Upper lobe of left lung (tissue), 6 donors: Measurements from ENCODE around the gene EML5. TPM values are rescaled to one million over a fixed set of nuclear protein-coding genes. Genes with fewer than 3 reads are reported as not detected.

Source experiments
- ATAC-seq, 2 donors: fragments of 200-7000 bp; cut with Tn5 transposase; one replicate each; pipeline ENCODE4 v1.9.1; 2022; ENCODE audit warnings: mild to moderate bottlenecking in 2 of 2, moderate library complexity in 2 of 2; ENCODE audit not compliant: low FRiP score in 2 of 2
- DNase-seq, 2 donors: peaks; one replicate each; pipeline ENCODE4 v3.0.0-alpha.2; 2019 to 2020
- H3K27ac ChIP-seq, 4 donors: fragments of 200-600 bp; sonication (generic); one replicate each; pipeline ENCODE4 v1.5.1; 2016 to 2019
- H3K27me3 ChIP-seq, 4 donors: fragments of 200-600 bp; sonication (generic); one replicate each; pipeline ENCODE4 v1.5.1; 2017 to 2019
- H3K36me3 ChIP-seq, 4 donors: fragments of 200-600 bp; sonication (generic); one replicate each; pipeline ENCODE4 v1.5.1; 2016 to 2019
- H3K4me1 ChIP-seq, 4 donors: fragments of 200-600 bp; sonication (generic); one replicate each; pipeline ENCODE4 v1.5.1; 2018 to 2019
- H3K4me3 ChIP-seq, 4 donors: fragments of 200-600 bp; sonication (generic); one replicate each; pipeline ENCODE4 v1.5.1; 2017 to 2019; ENCODE audit warnings: mild to moderate bottlenecking in 2 of 4, moderate library complexity in 1 of 4
- H3K9me3 ChIP-seq, 4 donors: fragments of 200-600 bp; sonication (generic); one replicate each; pipeline ENCODE4 v1.5.1; 2018 to 2019
- CTCF ChIP-seq, 6 experiments: fragments of 450-650 bp in 4 of 6; fragments of 200-600 bp in 2 of 6; sonication (generic) in 2 of 6; IDR thresholded peaks; one replicate each; pipeline ENCODE4 v1.5.1; 2016 to 2019; ENCODE audit warnings: antibody characterized with exemption in 6 of 6
- EP300 ChIP-seq, 4 donors: sonication (generic); formaldehyde crosslinking; IDR thresholded peaks; one replicate each; pipeline ENCODE4 v1.5.1; 2017; ENCODE audit warnings: antibody characterized with exemption in 4 of 4, control low read depth in 2 of 4
- POLR2A ChIP-seq, 4 donors: fragments of 450-650 bp; IDR thresholded peaks; one replicate each; pipeline ENCODE4 v1.5.1; 2016 to 2017; ENCODE audit warnings: antibody characterized with exemption in 4 of 4, mild to moderate bottlenecking in 2 of 4
- POLR2AphosphoS5 ChIP-seq, 2 donors: sonication (generic); formaldehyde crosslinking; IDR thresholded peaks; one replicate each; pipeline ENCODE4 v1.5.1; 2017; ENCODE audit warnings: antibody characterized with exemption in 2 of 2
- WGBS, 2 donors: methylation state at CpG; one replicate each; pipeline ENCODE4 v1.1.5; 2017 to 2018; 5-methylcytosine and 5-hydroxymethylcytosine counted together
- total RNA-seq, 6 donors: library from RNA; depleted of rRNA in 4 of 6; stranded (reverse); fragments of >200 nt in 4 of 6; gene quantifications; one replicate each; pipeline versions ENCODE4 v1.1.0 to v1.2.1, GENCODE V29; 2016 to 2021
- donor health status: DM: no; HTN: no; CAD: no; lungs with moderate emphysema.
- donor health status: DM: no; HTN: yes; CAD: no; lungs with severe emphysema.

The EML5 gene
- total RNA-seq, 6 donors from 2014 or later: 0.98 to 10.5 (median 3.3) TPM

- Histone ChIP-seq H3K27ac (no peak overlapping the region), H3K4me3 (no peak overlapping the region), H3K9me3 (no peaks in the 10 kb centered on the region), H3K27me3 (no peaks in the 10 kb centered on the region), H3K36me3 (no peaks in the 10 kb centered on the region), H3K4me1 (no peaks in the 10 kb centered on the region)
- 74 to 84% methylated on average over 5 of the region's 5 CpGs for WGBS, 2 donors
- ATAC-seq (no peak), DNase-seq (no peak)
- TF ChIP-seq EP300 (IDR thresholded peaks at IDR 0.05): no peak
- TF ChIP-seq CTCF (IDR thresholded peaks at IDR 0.05): no peak
- TF ChIP-seq POLR2A (IDR thresholded peaks at IDR 0.05): no peak
- no peak for TF ChIP-seq POLR2AphosphoS5 (IDR thresholded peaks at IDR 0.05)
These were observed 6.8 kb upstream of the EML5 start for GRCh38 chr14:88799522-88799921.

GRCh38 chr14:88798156-88798555, 5.4 kb upstream of the EML5 start:
- H3K9me3 ChIP-seq: no peaks in the 10 kb centered on the region
- no peaks in the 10 kb centered on the region for H3K36me3 ChIP-seq
- WGBS, 2 donors: 57 to 58% methylated on average over 4 of the region's 4 CpGs
- H3K4me3 ChIP-seq: no peak overlapping the region
- DNase-seq: no peak
- H3K27ac ChIP-seq: no peak overlapping the region
- peaks cover 2 to 4% (median 3%) of the 10 kb centered on the region in 4 donors for H3K4me1 ChIP-seq
- ATAC-seq: no peak
- no peak for TF ChIP-seq POLR2AphosphoS5 (IDR thresholded peaks at IDR 0.05)
- TF ChIP-seq POLR2A (IDR thresholded peaks at IDR 0.05): no peak
- TF ChIP-seq EP300 (IDR thresholded peaks at IDR 0.05): no peak
- no peak for TF ChIP-seq CTCF (IDR thresholded peaks at IDR 0.05)
- H3K27me3 ChIP-seq: no peaks in the 10 kb centered on the region

GRCh38 chr14:88793259-88793625, 489 bp upstream of the EML5 start:
- peak overlapping the region; percentile 64 to 79 (median 72) for H3K4me3 ChIP-seq
- 57 to 60% methylated on average over 13 of the region's 13 CpGs for whole genome bisulfite sequencing, 2 donors
- ATAC-seq (no peak), DNase-seq (no peak)
- H3K9me3 ChIP-seq: no peaks in the 10 kb centered on the region
- H3K27ac ChIP-seq: peak overlapping the region in 3 of 4 donors; percentile 70 to 81 (median 70)
- peak in 1 of 6 experiments; percentile 12 for TF ChIP-seq CTCF (IDR thresholded peaks at IDR 0.05)
- TF ChIP-seq EP300 (IDR thresholded peaks at IDR 0.05): no peak
- H3K27me3 ChIP-seq: no peaks in the 10 kb centered on the region
- peaks cover 6 to 22% (median 14%) of the 10 kb centered on the region in 4 donors for H3K4me1 ChIP-seq
- no peaks in the 10 kb centered on the region for H3K36me3 ChIP-seq

- Histone ChIP-seq H3K27ac (peak overlapping the region; percentile 34 to 81 (median 70)), H3K27me3 (no peaks in the 10 kb centered on the region), H3K4me3 (peak overlapping the region; percentile 64 to 79 (median 72)), H3K4me1 (peaks cover 6 to 22% (median 14%) of the 10 kb centered on the region in 4 donors), H3K9me3 (no peaks in the 10 kb centered on the region), H3K36me3 (no peaks in the 10 kb centered on the region)
- WGBS, 2 donors: 5% methylated on average over 21 to 32 of the region's 52 CpGs
- DNase-seq: peak; percentile 25 to 86
- TF ChIP-seq CTCF (IDR thresholded peaks at IDR 0.05): no peak
- peak; percentile 11 to 21 for ATAC-seq
These were observed 902 bp downstream of the EML5 start for GRCh38 chr14:88791629-88792472.

GRCh38 chr14:88791252-88791621, 1.5 kb downstream of the EML5 start:
- WGBS, 2 donors: 58 to 62% methylated on average over 3 of the region's 3 CpGs
- Histone ChIP-seq H3K4me3 (peak overlapping the region in 2 of 4 donors; percentile 78 to 79), H3K27ac (no peak overlapping the region), H3K9me3 (no peaks in the 10 kb centered on the region), H3K27me3 (no peaks in the 10 kb centered on the region), H3K4me1 (peaks cover 6 to 22% (median 14%) of the 10 kb centered on the region in 4 donors), H3K36me3 (no peaks in the 10 kb centered on the region)
- TF ChIP-seq EP300 (IDR thresholded peaks at IDR 0.05): no peak
- TF ChIP-seq POLR2AphosphoS5 (IDR thresholded peaks at IDR 0.05): no peak
- no peak for DNase-seq
- ATAC-seq: no peak
